Neutrophil (primary cell): ENCODE data around the gene SHTN1.

Experiments used
- H3K27ac ChIP-seq: fragments of 200-600 bp; sonication (generic); 2 replicates; pipeline ENCODE4 v1.5.1; 2016; ENCODE audit warnings: mild to moderate bottlenecking, moderate library complexity
- H3K27me3 ChIP-seq: fragments of 200-600 bp; sonication (generic); 2 replicates; pipeline ENCODE4 v1.6.0; 2016; ENCODE audit warnings: mild to moderate bottlenecking
- H3K36me3 ChIP-seq: fragments of 200-600 bp; sonication (generic); 2 replicates; pipeline ENCODE4 v1.5.1; 2017
- H3K4me1 ChIP-seq, 2 experiments: fragments of 200-600 bp in 1 of 2; sonication (generic) in 1 of 2; 1 replicate in 1 of 2; 2 replicates in 1 of 2; pipeline versions ENCODE4 v1.5.1 to v1.6.1; 2013 to 2016; ENCODE audit warnings: low read depth in 1 of 2, low read length in 1 of 2, mild to moderate bottlenecking in 1 of 2, moderate library complexity in 1 of 2; ENCODE audit not compliant: control insufficient read depth in 1 of 2, insufficient read depth in 1 of 2
- H3K4me3 ChIP-seq, 2 experiments: fragments of 200-600 bp in 1 of 2; sonication (generic) in 1 of 2; 1 replicate in 1 of 2; 2 replicates in 1 of 2; pipeline ENCODE4 v1.5.1; 2013 to 2016; ENCODE audit warnings: low read depth in 1 of 2, low read length in 1 of 2, mild to moderate bottlenecking in 1 of 2, moderate library complexity in 1 of 2
- H3K9me3 ChIP-seq: fragments of 200-600 bp; sonication (generic); 2 replicates; pipeline ENCODE4 v1.5.1; 2016
- TF ChIP-seq, protein P1 (sequence below): fragments of 200-600 bp; sonication (generic); IDR thresholded peaks from 2 replicates; pipeline ENCODE4 v1.5.1; 2016; ENCODE audit warnings: antibody characterized with exemption

SHTN1 gene

DNA sequence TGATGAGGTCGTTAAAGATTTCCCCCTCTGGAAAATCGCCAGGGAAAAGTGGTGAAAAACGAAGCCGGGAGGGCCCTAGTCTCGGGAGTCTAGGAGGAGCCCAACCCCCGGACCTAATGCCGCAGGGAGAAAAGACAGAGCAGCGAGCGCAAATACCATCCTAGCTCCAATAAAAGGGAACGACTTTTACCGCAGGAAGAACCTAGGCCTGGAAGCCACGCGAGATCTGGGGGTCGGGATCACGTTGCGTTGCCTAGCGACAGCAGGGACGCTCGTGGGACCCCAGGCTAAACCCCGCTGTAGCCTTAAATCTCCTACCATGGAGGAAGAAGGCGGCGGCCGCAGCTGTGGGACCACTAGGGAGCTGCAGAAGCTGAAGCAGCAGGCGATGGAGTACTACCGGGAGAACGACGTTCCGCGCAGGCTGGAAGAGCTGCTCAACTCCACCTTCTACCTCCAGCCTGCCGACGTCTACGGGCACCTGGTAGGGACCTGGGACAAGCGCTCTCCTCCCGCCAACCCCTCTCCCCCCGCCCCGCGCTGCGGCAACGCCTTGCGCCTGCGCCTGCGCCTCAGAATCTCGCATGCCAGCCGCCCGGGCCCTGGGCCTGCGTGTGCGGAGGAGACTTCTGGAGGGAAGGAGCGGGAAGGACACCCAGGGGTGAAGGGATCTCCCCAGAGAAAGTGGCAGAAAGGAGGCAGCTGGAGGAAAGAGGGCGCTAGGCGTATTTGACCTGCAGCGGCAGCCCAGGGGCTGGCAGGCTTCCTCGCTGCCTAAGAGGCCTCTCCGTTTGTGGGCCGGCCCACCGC is 155.5 kb downstream of the SHTN1 start, which contains the start of gene ENO4:
Gene ENO4, plus strand, starts transcription at position 252 of the 810 bp plus-strand sequence. Its CDS starts 68 bp downstream, at position 320.
- no peaks in the 10 kb centered on the region for H3K36me3 ChIP-seq
- H3K4me3 ChIP-seq: no peak within 1 kb of the TSS
- no peak within 1 kb of the TSS for H3K27ac ChIP-seq
- no peaks in the 10 kb centered on the region for H3K4me1 ChIP-seq
- H3K27me3 ChIP-seq: peaks cover 83% of the 10 kb centered on the region
- TF ChIP-seq, protein P1, sequence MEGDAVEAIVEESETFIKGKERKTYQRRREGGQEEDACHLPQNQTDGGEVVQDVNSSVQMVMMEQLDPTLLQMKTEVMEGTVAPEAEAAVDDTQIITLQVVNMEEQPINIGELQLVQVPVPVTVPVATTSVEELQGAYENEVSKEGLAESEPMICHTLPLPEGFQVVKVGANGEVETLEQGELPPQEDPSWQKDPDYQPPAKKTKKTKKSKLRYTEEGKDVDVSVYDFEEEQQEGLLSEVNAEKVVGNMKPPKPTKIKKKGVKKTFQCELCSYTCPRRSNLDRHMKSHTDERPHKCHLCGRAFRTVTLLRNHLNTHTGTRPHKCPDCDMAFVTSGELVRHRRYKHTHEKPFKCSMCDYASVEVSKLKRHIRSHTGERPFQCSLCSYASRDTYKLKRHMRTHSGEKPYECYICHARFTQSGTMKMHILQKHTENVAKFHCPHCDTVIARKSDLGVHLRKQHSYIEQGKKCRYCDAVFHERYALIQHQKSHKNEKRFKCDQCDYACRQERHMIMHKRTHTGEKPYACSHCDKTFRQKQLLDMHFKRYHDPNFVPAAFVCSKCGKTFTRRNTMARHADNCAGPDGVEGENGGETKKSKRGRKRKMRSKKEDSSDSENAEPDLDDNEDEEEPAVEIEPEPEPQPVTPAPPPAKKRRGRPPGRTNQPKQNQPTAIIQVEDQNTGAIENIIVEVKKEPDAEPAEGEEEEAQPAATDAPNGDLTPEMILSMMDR: no peak
- no peaks in the 10 kb centered on the region for H3K9me3 ChIP-seq

DNA sequence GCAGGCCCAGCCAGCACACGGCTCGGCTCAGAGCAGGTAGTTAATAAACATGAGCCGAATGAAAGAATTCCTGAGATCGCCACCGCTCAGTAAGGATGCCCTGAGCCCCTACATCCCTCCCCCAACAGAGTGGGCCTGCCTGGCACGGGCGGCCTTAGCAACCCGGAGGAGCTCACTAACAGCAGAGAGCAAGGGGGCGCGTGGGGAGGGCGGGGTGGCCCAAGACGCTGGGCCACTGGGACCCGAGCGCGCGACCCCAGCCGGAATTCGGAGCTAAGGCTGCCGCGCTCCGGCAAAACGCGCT is 156.1 kb downstream of the SHTN1 start:
- no peak overlapping the region for H3K27ac ChIP-seq
- peaks cover 83% of the 10 kb centered on the region for H3K27me3 ChIP-seq
- TF ChIP-seq, protein P1: no peak
- H3K9me3 ChIP-seq: no peaks in the 10 kb centered on the region
- no peak overlapping the region for H3K4me3 ChIP-seq
- H3K4me1 ChIP-seq: no peaks in the 10 kb centered on the region
- H3K36me3 ChIP-seq: no peaks in the 10 kb centered on the region

DNA sequence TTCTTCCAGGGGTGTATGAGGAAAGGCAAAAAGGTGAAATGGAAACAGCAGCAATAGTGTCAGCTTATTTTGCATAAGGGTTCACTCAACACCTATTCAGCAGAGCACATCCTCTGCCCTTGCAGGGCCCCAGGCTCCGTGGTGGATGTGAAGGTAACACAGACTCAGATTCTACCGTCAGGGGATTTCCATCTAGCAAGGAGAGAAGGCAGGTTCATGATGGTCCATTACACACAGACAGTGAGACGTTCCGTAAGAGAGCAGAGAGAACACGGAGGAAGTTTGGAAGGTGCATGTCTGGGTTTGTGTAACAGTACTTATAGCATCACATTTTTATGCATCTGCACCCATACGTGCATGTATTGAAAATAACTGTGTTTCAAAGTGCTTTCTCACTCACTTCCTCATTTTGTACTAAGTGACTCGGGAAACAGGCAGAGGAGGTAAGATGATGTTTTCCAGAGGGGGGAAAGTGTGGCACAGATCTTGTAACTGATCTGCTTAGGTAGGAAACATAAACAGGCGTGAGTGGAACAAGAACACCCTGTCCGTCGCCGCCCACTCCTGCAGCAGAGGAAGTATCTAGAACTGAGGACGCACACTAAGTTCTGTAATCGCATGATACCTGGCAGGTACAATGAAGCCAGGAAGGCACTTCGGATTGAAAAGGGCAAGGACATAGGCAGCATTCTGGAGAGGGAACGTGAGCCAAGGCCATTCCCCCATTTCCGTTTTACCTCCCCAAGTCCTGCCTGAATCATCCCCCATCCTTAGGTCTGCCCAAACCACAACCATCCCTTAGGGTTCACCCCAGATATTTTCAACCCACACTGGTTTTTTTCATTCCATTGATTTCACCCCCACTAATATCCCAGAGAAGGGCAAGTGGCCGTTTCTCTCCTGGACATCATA is 156.7 kb downstream of the SHTN1 start:
- H3K4me3 ChIP-seq: no peak overlapping the region
- no peaks in the 10 kb centered on the region for H3K36me3 ChIP-seq
- TF ChIP-seq, protein P1: no peak
- H3K27me3 ChIP-seq: peaks cover 83% of the 10 kb centered on the region
- H3K27ac ChIP-seq: no peak overlapping the region
- no peaks in the 10 kb centered on the region for H3K4me1 ChIP-seq
- no peaks in the 10 kb centered on the region for H3K9me3 ChIP-seq

DNA sequence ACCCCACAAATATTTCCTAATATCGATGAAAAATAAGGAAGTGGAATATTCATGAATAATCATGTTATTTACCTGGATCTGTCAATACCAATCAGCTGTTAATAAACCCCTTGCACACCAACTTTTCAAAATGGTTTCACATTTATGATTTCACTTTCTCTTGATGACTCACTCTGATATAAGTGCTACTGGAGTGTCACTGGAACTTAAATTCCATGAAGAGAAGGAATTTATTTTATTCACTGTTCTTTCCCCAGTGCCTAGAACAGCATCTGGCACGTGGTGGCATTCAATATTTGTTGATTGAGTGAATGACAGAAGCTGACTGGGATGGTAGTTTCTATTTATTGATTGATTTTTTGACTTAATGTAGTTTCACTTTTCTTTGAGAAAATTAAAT is 159.2 kb downstream of the SHTN1 start:
- Histone ChIP-seq H3K4me1 (no peaks in the 10 kb centered on the region), H3K36me3 (no peaks in the 10 kb centered on the region), H3K27ac (no peak overlapping the region), H3K4me3 (no peak overlapping the region), H3K9me3 (no peaks in the 10 kb centered on the region), H3K27me3 (peaks cover 63% of the 10 kb centered on the region)
- TF ChIP-seq, protein P1: no peak

DNA sequence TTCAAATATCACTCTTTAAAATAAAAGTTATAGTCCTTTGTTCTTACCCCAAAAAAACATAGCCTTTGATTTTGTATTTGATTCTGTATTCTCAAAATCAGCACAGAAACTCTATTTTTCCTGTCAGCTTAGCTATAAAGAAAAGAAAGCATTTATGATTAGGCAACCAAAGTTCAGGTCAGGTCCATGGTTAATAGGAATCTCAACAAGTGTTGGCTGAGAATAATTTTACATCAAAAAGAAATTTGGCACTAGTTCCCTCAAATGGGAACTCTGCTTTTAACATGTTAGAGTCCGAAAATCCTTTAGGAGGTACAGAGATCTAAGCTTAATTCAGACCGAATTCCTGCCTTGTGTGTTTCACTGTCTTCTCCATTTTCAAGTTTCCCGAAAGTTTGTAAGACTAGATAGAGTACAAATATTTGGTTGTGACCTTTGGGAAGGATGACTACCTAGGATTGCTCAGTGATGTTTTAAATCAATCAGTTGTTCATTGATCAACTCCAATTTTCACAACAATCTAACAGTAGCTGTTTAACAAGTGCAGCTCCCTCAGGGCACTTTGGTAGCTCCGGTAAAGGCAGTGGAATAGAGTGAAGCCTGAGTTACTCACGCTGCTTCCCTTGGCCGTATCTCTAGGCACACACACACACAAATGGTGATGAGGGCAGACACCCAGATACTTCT is 164.5 kb downstream of the SHTN1 start:
- H3K27ac ChIP-seq: no peak overlapping the region
- TF ChIP-seq, protein P1: no peak
- no peaks in the 10 kb centered on the region for H3K9me3 ChIP-seq
- H3K4me1 ChIP-seq: no peaks in the 10 kb centered on the region
- H3K4me3 ChIP-seq: no peak overlapping the region
- peaks cover 41% of the 10 kb centered on the region for H3K27me3 ChIP-seq
- no peaks in the 10 kb centered on the region for H3K36me3 ChIP-seq
